HL-60 (cell line): Measurements from ENCODE around the gene KANSL1.

Source experiments
- DNase-seq, 2 experiments: peaks; one replicate each; pipeline ENCODE4 v3.0.0-alpha.2; 2010 to 2020; ENCODE audit warnings: low read depth in 1 of 2, low spot score in 1 of 2
- H3K27ac ChIP-seq: fragments of 250-450 bp; sonication (Bioruptor Pico); replicated peaks from 2 replicates; pipeline ENCODE4 v1.5.1; 2020; ENCODE audit warnings: mild to moderate bottlenecking, moderate library complexity
- H3K27me3 ChIP-seq: fragments of 250-450 bp; sonication (Bioruptor Pico); 2 replicates; pipeline ENCODE4 v1.5.1; 2021; ENCODE audit warnings: mild to moderate bottlenecking, moderate library complexity; ENCODE audit not compliant: insufficient read depth, poor library complexity, severe bottlenecking
- H3K4me3 ChIP-seq: replicated peaks from 2 replicates; pipeline ENCODE4 v1.5.1; 2011; ENCODE audit warnings: mild to moderate bottlenecking, control low read depth, low read length; ENCODE audit not compliant: insufficient read depth
- CTCF ChIP-seq: IDR thresholded peaks from one replicate; pipeline ENCODE4 v1.5.1; 2011; ENCODE audit warnings: low read length, control low read depth, inconsistent platforms; ENCODE audit not compliant: insufficient read depth
- GABPA ChIP-seq: IDR thresholded peaks from 2 replicates; pipeline ENCODE4 v1.6.1; 2012; ENCODE audit warnings: low read depth
- POLR2AphosphoS5 ChIP-seq: IDR thresholded peaks from 2 replicates; pipeline ENCODE4 v1.6.1; 2012; ENCODE audit warnings: low read depth
- SPI1 ChIP-seq: IDR thresholded peaks from 2 replicates; pipeline ENCODE4 v1.6.1; 2012; ENCODE audit warnings: low read depth, mild to moderate bottlenecking, borderline replicate concordance
- TF ChIP-seq, protein P1 (sequence below): IDR thresholded peaks from 2 replicates; pipeline ENCODE4 v1.6.1; 2012; ENCODE audit warnings: low read depth; ENCODE audit not compliant: insufficient replicate concordance

KANSL1 gene

GRCh38 chr17:46122486-46122871 is 70.8 kb downstream of the KANSL1 start:
- TF ChIP-seq SPI1 (no peak), POLR2AphosphoS5 (no peak), GABPA (no peak)
- TF ChIP-seq, protein P1, sequence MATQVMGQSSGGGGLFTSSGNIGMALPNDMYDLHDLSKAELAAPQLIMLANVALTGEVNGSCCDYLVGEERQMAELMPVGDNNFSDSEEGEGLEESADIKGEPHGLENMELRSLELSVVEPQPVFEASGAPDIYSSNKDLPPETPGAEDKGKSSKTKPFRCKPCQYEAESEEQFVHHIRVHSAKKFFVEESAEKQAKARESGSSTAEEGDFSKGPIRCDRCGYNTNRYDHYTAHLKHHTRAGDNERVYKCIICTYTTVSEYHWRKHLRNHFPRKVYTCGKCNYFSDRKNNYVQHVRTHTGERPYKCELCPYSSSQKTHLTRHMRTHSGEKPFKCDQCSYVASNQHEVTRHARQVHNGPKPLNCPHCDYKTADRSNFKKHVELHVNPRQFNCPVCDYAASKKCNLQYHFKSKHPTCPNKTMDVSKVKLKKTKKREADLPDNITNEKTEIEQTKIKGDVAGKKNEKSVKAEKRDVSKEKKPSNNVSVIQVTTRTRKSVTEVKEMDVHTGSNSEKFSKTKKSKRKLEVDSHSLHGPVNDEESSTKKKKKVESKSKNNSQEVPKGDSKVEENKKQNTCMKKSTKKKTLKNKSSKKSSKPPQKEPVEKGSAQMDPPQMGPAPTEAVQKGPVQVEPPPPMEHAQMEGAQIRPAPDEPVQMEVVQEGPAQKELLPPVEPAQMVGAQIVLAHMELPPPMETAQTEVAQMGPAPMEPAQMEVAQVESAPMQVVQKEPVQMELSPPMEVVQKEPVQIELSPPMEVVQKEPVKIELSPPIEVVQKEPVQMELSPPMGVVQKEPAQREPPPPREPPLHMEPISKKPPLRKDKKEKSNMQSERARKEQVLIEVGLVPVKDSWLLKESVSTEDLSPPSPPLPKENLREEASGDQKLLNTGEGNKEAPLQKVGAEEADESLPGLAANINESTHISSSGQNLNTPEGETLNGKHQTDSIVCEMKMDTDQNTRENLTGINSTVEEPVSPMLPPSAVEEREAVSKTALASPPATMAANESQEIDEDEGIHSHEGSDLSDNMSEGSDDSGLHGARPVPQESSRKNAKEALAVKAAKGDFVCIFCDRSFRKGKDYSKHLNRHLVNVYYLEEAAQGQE = no peak
- Histone ChIP-seq H3K27me3 (no peaks in the 10 kb centered on the region), H3K27ac (no peak overlapping the region), H3K4me3 (no peak overlapping the region)
- no peak for DNase-seq

DNA sequence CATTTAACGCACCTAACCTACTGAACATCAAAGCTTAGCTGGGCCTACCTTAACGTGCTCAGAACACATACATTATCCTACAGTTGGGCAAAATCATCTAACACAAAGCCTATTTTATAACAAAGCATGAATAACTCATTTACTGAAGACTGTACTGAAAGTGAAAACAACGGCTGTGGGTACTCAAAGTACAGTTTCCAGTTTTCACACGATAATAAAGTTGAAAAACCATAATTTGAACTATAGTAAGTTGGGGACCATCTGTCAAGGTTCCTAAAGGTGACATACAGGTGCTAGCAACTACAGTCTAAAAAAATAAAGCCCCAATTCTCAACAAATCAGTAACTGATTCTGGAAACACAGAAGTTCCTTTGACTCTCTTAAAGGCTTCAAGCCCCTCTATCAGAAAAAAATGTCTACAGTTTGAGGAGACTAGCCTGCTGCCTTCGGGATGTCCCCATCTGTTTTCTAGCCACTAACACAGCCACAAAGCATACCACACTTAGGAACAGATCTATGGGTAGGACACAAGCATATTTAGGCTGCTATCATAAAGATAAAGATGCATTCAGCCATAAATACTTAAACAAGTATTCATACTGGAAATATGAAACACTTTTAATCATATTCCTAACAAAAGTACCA is 71.3 kb downstream of the KANSL1 start:
- Histone ChIP-seq H3K27me3 (no peaks in the 10 kb centered on the region), H3K27ac (no peak overlapping the region), H3K4me3 (no peak overlapping the region)
- TF ChIP-seq SPI1 = no peak
- TF ChIP-seq, protein P1 = no peak
- no peak for TF ChIP-seq GABPA
- TF ChIP-seq CTCF = no peak
- TF ChIP-seq POLR2AphosphoS5 = no peak
- DNase-seq = no peak

- no peak for DNase-seq
- TF ChIP-seq SPI1 (peak; percentile 13; the same call in 1 of the 2 replicates), CTCF (no peak), GABPA (no peak), POLR2AphosphoS5 (no peak)
- TF ChIP-seq, protein P1 = no peak
- Histone ChIP-seq H3K27me3 (no peaks in the 10 kb centered on the region), H3K27ac (no peak overlapping the region), H3K4me3 (no peak overlapping the region)
Measured at GRCh38 chr17:46121165-46121764, 72.0 kb downstream of the KANSL1 start.
